T-cell (primary cell): ENCODE measurements around the gene FAM174B. TPM values are rescaled to one million over a fixed set of nuclear protein-coding genes. Genes with fewer than 3 reads are reported as not detected.

Source experiments
- total RNA-seq, 35 experiments: library from RNA in 6 of 35; stranded (reverse) in 6 of 35; fragments of 120-200 nt in 1 of 35; gene quantifications; one replicate each; pipeline versions ENCODE4 v1.2.1 to v1.2.4 and lab custom pipeline; 2013 to 2026

The FAM174B gene
- total RNA-seq, 5 donors from 2014 or later (not counting 1 experiment from before 2014, with no cell fraction given): 3.6 to 12.3 (median 4.2) TPM

Other genes with a start within 250 kb of the FAM174B start
- gene CHD2, start 244.5 kb upstream of the FAM174B start, total RNA-seq: 100 to 1,000 TPM; 231 to 506 (median 266) TPM